ACC112 (cell line): Measurements from ENCODE around the gene GNAT1.

Source experiments
- H2AFZ ChIP-seq: fragments of 200-600 bp; sonication (generic); one replicate; pipeline ENCODE4 v1.6.0; 2017; ENCODE audit warnings: antibody characterized with exemption, low read length; ENCODE audit not compliant: unreplicated experiment
- H3K27ac ChIP-seq: fragments of 200-600 bp; sonication (generic); 2 replicates; pipeline ENCODE4 v1.5.1; 2014; ENCODE audit warnings: low read depth, mild to moderate bottlenecking, antibody characterized with exemption, low read length, moderate library complexity
- H3K27me3 ChIP-seq: fragments of 200-600 bp; sonication (generic); 2 replicates; pipeline ENCODE4 v1.6.1; 2014; ENCODE audit warnings: mild to moderate bottlenecking, antibody characterized with exemption, low read length, moderate library complexity, mixed read lengths; ENCODE audit not compliant: insufficient read depth
- H3K36me3 ChIP-seq: fragments of 200-600 bp; sonication (generic); 2 replicates; pipeline ENCODE4 v1.6.1; 2016; ENCODE audit warnings: mild to moderate bottlenecking, antibody characterized with exemption, low read length, moderate library complexity, mixed read lengths; ENCODE audit not compliant: insufficient read depth
- H3K4me1 ChIP-seq: fragments of 200-600 bp; sonication (generic); one replicate; pipeline ENCODE4 v1.6.1; 2016; ENCODE audit warnings: low read length, mixed read lengths; ENCODE audit not compliant: insufficient read depth, unreplicated experiment, control insufficient read depth
- H3K4me3 ChIP-seq: fragments of 200-600 bp; sonication (generic); 2 replicates; pipeline ENCODE4 v1.5.1; 2014; ENCODE audit warnings: mild to moderate bottlenecking, low read depth, low read length
- H3K79me2 ChIP-seq: fragments of 200-600 bp; sonication (generic); one replicate; pipeline ENCODE4 v1.6.0; 2016; ENCODE audit warnings: low read length; ENCODE audit not compliant: control insufficient read depth, unreplicated experiment, insufficient read depth

GNAT1 gene

GRCh38 chr3:50212502-50212901 is 21.1 kb downstream of the GNAT1 start:
- H3K36me3 ChIP-seq = no peaks in the 10 kb centered on the region
- no peaks in the 10 kb centered on the region for H3K79me2 ChIP-seq
- H3K27ac ChIP-seq = no peak overlapping the region
- H3K4me3 ChIP-seq = no peak overlapping the region
- H2AFZ ChIP-seq = no peak overlapping the region
- no peaks in the 10 kb centered on the region for H3K27me3 ChIP-seq
- peaks cover 5% of the 10 kb centered on the region for H3K4me1 ChIP-seq

GRCh38 chr3:50212971-50213370 is 21.6 kb downstream of the GNAT1 start:
- Histone ChIP-seq H3K4me1 (peaks cover 5% of the 10 kb centered on the region), H3K36me3 (no peaks in the 10 kb centered on the region), H3K79me2 (no peaks in the 10 kb centered on the region), H3K27me3 (no peaks in the 10 kb centered on the region), H3K27ac (no peak overlapping the region), H3K4me3 (no peak overlapping the region), H2AFZ (no peak overlapping the region)

- Histone ChIP-seq H3K4me1 (peaks cover 5% of the 10 kb centered on the region), H3K36me3 (no peaks in the 10 kb centered on the region), H3K27me3 (no peaks in the 10 kb centered on the region), H3K79me2 (no peaks in the 10 kb centered on the region), H3K27ac (no peak overlapping the region), H3K4me3 (no peak overlapping the region), H2AFZ (no peak overlapping the region)
Measured at GRCh38 chr3:50213373-50213772, 22.0 kb downstream of the GNAT1 start.

GRCh38 chr3:50214824-50215223 is 23.4 kb downstream of the GNAT1 start:
- Histone ChIP-seq H2AFZ (no peak overlapping the region), H3K4me3 (no peak overlapping the region), H3K36me3 (no peaks in the 10 kb centered on the region), H3K79me2 (no peaks in the 10 kb centered on the region), H3K27me3 (no peaks in the 10 kb centered on the region), H3K4me1 (peaks cover 5% of the 10 kb centered on the region), H3K27ac (no peak overlapping the region)

GRCh38 chr3:50215529-50215928 is 24.1 kb downstream of the GNAT1 start:
- Histone ChIP-seq H3K79me2 (no peaks in the 10 kb centered on the region), H3K27me3 (no peaks in the 10 kb centered on the region), H3K4me1 (peaks cover 5% of the 10 kb centered on the region), H3K27ac (no peak overlapping the region), H2AFZ (no peak overlapping the region), H3K4me3 (no peak overlapping the region), H3K36me3 (no peaks in the 10 kb centered on the region)

GRCh38 chr3:50217681-50218080 is 26.3 kb downstream of the GNAT1 start:
- H3K4me1 ChIP-seq = no peaks in the 10 kb centered on the region
- H2AFZ ChIP-seq = no peak overlapping the region
- H3K4me3 ChIP-seq = no peak overlapping the region
- no peaks in the 10 kb centered on the region for H3K79me2 ChIP-seq
- no peaks in the 10 kb centered on the region for H3K36me3 ChIP-seq
- H3K27me3 ChIP-seq = no peaks in the 10 kb centered on the region
- no peak overlapping the region for H3K27ac ChIP-seq

GRCh38 chr3:50218448-50218847 is 27.0 kb downstream of the GNAT1 start:
- no peaks in the 10 kb centered on the region for H3K36me3 ChIP-seq
- H3K27ac ChIP-seq = no peak overlapping the region
- no peaks in the 10 kb centered on the region for H3K4me1 ChIP-seq
- H3K4me3 ChIP-seq = no peak overlapping the region
- H3K79me2 ChIP-seq = no peaks in the 10 kb centered on the region
- H3K27me3 ChIP-seq = no peaks in the 10 kb centered on the region
- no peak overlapping the region for H2AFZ ChIP-seq

- no peaks in the 10 kb centered on the region for H3K4me1 ChIP-seq
- no peak overlapping the region for H3K27ac ChIP-seq
- no peaks in the 10 kb centered on the region for H3K27me3 ChIP-seq
- no peak overlapping the region for H3K4me3 ChIP-seq
- no peak overlapping the region for H2AFZ ChIP-seq
- no peaks in the 10 kb centered on the region for H3K79me2 ChIP-seq
- H3K36me3 ChIP-seq = no peaks in the 10 kb centered on the region
Measured at GRCh38 chr3:50219285-50219684, 27.9 kb downstream of the GNAT1 start.

GRCh38 chr3:50220109-50220508 is 28.7 kb downstream of the GNAT1 start:
- H3K79me2 ChIP-seq = no peaks in the 10 kb centered on the region
- no peak overlapping the region for H3K4me3 ChIP-seq
- no peaks in the 10 kb centered on the region for H3K4me1 ChIP-seq
- H3K27ac ChIP-seq = no peak overlapping the region
- H2AFZ ChIP-seq = no peak overlapping the region
- no peaks in the 10 kb centered on the region for H3K36me3 ChIP-seq
- peaks cover 4% of the 10 kb centered on the region; the same call in 1 of the 2 replicates for H3K27me3 ChIP-seq

- no peaks in the 10 kb centered on the region for H3K4me1 ChIP-seq
Measured at GRCh38 chr3:50221051-50221410, 29.6 kb downstream of the GNAT1 start.

GRCh38 chr3:50221411-50222168 is 30.2 kb downstream of the GNAT1 start:
- Histone ChIP-seq H3K27me3 (peaks cover 4% of the 10 kb centered on the region; the same call in 1 of the 2 replicates), H2AFZ (no peak overlapping the region), H3K4me1 (no peaks in the 10 kb centered on the region), H3K79me2 (no peaks in the 10 kb centered on the region), H3K4me3 (no peak overlapping the region), H3K27ac (no peak overlapping the region), H3K36me3 (no peaks in the 10 kb centered on the region)

More at GRCh38 chr3:50221051-50221410, 29.6 kb downstream of the GNAT1 start:
- H3K4me3 ChIP-seq = no peak overlapping the region
- H3K27ac ChIP-seq = no peak overlapping the region
- H2AFZ ChIP-seq = no peak overlapping the region
- no peaks in the 10 kb centered on the region for H3K79me2 ChIP-seq
- H3K27me3 ChIP-seq = peaks cover 4% of the 10 kb centered on the region; the same call in 1 of the 2 replicates
- no peaks in the 10 kb centered on the region for H3K36me3 ChIP-seq
